NCI-H345 treated with DMSO at 0.1 percent for 48 hours (cell line): ENCODE measurements around the gene PLEKHA7.

Experiments used
- DNase-seq: peaks from one replicate; lab custom pipeline; 2025; ENCODE audit not compliant: unreplicated experiment; lab: John Stamatoyannopoulos, UW

Gene PLEKHA7

DNA sequence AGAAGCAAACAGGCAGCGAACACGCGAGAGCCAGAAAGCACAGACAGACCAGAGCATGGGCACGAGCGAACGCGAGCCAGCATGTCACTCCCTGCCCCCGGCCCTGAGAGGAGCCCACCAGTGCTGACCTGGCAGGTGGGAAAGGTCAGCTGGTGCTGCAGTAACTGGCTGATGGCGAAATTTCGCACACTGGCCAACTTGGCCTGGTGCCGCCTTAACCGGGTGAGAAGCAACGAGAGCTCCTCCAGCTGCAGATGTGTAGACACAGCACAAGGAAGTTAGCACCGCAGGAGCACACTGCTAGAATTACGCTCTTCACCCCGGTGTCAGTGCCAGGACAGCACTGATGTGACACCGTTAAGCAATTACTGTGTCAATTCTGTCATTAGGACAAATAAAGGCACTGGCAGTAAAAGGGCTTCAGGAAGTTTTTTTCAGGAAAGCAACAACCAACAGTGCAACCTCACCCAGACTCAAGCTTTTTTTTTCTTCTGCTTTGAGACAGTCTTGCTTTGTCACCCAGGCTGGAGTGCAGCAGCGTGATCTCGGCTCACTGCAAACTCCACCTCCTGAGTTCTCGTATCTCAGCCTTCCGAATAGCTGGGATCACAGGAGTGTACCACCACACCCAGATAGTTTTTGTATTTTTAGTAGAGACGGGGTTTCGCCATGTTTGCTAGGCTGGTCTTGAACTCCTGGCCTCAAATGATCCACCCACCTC lies 199.0 kb downstream of the PLEKHA7 start:
- no peak for DNase-seq

DNA sequence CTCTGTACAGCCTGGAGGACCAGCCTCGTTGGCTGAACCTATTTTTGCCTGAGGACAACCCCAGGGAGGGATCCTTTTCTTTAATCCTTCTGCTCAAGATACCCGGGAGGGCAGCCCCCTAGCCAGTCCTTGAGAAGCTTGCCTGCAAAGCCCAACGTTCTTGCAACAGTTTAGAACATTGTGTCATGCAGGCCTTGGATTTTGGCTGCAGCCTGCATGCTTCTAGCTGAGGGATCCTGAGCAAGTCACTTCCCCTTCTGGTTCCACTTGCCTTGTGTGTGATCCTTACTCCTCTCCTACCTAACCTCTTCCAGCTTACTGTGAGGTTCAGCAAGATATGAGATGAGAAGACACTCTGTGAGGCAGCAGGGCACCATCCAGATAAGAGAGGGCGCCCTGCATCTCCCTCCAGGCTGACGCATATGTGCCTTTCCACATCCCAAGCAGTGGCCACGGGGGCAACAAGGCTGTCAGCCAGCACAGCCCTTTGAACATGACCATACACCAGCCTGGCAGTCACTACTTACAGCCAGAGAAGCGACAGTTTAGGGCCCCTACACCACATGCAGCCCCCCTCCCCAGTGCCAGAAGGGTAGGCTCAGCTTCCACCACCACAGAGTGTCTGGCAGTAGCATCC lies 199.7 kb downstream of the PLEKHA7 start:
- DNase-seq: no peak

DNA sequence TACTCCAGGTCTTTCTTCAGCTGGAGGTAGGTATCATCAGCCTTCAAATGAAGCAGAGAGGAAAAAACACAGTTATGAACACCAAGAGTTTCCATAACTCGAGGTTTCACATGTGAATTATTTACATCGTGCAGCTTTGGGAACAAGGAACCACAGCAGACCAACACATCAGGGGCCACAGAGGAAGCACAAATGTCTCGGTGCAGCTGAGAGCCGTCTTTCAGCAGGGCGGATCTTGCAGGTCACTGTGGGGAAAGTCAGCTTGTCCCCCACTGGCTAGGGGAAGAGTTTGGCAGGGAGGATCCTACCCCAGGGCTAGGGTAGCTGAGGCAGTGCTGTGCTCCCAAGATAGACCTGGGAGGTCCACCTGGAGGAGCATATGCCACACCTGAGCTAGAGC lies 201.1 kb downstream of the PLEKHA7 start:
- DNase-seq: no peak

DNA sequence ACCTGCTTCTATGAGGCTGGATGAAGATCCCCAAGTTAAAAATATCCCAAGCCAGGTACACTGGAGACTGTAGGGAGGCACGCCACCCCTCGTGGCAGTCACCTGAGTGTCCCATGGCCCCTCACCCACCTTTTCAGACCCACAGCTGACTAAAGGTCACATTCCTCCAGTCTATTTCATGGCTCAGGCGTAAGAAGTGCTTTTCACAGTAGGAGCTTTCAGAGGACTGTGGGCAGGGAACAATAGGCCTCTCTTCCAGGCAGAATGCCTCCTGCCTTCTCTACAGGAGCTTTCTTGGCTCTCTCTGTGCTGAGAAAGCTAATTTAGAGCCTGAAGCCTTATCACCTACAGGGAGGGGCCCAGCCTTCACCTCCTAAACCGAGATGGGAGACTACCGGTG lies 201.9 kb downstream of the PLEKHA7 start:
- DNase-seq: no peak

DNA sequence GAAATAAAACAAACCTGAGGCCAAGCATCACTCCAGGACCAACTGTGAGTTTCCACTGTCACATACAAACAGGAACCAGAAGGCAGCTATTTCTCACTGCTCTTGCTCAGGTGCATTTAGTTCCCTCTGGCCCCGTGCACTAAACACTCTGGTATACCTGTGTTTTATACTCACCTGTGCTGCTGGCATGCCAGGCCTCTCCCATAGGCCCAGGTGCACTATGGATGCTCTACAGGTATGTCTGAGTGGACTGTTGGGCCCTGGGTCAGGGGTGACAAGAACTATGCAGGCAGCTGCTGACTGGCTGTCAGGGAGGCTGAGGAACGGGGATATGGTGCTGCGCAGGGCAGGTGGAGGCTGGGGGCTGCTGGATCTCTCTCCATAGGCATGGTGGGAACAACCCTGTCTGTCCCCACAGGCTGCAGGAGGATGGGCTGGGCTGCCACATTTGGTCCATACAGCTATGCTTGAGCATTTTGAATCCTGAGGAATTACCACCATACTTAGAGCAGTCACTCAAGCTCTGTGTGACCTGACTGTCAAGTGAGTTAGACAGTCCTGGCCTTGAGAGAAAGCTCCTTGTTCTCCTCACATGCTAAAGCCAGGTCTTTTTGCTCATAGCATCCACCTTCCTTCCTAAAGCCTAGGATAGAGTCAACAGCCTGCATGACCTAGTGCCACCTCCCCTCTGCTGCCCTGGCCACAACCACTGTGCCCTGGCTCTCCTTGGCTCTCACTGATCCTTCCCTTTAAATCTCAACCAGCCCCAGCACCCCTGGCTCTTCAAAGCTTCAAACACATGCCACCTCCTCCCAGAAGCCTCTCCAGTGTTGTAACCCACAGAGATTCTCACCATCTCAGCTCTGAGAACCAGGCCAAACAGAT lies 202.8 kb downstream of the PLEKHA7 start:
- no peak for DNase-seq

DNA sequence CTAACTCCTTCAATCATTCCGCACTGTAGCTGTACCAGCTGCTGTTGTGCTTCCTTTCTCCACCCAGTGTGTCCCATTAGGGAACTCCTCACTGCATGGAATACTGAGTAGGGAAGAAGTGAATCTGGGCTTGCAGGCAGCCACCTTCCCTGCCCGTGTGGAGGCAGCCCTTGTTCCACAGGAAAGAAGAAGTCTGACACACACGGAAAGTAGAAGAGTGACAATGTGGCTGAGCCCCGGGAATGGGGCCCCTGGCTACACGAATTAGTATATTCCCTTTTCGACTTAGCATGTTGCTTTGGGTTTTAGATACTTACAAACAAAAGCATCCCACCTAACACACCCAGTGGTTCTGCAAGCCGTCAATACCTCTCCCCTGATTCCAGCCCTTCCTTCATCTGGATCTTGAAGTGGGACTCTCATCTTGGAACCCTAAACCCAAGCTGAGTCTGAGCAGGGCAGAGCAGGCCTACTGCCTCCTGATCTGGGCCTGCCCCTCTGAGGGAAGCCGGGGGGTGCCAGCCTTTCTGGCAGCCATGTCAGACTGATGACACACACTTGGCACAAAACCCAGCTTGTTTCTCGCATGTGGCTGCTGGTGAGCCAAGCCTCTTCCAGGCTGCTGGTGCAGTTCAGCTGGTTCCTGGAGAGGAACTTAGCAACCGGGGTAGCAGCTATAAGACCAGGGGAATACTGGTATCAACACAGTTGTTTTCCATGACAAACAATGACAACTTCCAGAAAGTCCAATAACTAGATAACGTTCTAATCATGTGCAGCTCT lies 204.1 kb downstream of the PLEKHA7 start:
- no peak for DNase-seq

DNA sequence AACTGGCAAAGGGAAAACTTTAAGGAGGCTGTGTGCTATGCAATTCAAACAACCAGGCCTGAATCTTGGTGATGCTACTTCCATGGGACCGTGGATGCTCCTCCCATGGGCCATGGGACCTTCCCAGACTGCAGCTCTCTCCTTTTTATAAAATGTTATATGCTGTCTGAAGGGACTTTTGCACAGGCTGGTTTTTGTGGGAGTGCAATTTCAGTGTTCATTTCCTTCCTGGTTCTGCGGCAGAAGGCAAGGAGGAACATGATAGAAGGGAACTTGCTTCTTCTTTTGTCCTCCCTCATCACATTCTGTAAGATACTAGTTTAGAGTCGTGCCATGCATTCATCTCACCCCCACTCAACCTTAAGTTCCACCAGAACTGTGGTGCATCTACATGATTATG lies 206.9 kb downstream of the PLEKHA7 start:
- no peak for DNase-seq

DNA sequence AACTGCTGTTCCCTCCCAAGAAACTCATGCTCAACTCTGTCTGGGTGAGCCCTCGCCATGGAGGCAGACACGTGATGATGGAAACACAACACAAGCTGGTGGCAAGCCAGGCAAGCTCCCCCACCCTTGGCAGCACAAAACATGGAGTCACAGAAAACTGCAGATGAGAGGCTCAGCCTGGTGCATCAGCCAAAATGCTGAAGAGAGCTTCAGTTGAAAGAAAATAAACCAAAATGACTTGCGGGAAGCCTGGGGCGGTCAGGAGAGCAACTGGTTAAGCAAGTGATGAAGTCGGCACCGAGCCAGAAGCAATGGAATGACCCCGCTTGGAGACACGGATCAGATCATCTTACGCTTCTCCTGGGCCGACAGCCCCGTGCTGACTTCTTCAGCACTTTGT lies 207.4 kb downstream of the PLEKHA7 start:
- no peak for DNase-seq

DNA sequence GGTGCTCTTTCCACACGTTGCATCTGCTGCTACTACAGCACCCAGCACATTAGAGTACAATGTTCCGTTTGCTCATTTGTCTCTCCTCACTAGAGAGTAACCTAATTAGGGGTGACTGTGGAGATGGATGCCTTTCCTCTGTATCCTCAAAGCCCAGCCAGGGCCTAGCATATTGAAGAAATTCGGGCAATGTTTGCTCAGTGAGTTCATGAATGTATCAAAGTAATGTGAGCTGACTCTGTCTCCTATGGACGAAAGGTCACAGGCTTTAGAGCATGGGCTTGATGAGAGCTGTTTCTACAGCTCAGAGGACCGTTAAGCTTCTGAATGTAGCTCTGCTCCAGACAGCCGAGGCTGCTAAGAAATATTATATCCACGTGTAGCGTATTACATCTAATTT lies 208.3 kb downstream of the PLEKHA7 start:
- DNase-seq: no peak

DNA sequence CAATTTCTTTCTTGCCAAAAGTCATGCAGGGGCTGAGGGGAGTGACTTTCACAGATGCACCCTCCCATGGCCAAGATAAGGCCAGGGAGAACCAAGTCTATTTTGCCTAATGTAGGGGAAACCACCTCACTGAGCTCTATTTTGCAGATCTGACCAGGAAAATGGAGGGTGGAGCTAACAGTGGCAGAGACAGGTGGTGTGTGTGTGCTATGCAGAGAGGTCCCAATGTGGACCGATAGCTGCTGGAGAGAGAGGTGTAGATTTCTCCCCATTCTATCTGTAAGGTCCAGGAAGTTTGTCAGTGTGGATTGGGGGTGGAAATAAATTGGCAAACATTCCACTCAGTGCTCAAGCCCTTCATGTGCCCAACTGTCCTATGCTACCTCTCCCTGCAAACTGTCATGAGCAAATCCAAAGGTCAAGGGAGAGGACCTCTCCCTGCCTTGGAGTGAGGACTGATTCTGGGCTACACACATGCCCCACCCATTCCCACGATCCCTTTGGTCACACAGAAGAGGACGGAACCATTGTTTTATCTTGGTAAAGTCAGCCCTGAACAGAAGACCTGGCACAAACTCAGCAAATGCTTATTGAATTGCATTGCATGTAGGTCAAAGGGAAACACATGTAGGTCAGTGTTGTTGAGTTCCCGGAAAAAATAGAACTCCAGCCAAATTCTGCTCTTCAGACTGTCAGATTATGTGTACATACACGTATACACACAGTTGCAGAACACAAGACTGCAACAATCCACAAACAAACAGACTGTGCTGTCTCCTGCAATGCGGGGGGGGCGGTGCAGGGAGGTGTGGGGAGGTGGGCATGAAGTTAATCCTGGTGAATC lies 209.9 kb downstream of the PLEKHA7 start:
- DNase-seq: no peak

DNA sequence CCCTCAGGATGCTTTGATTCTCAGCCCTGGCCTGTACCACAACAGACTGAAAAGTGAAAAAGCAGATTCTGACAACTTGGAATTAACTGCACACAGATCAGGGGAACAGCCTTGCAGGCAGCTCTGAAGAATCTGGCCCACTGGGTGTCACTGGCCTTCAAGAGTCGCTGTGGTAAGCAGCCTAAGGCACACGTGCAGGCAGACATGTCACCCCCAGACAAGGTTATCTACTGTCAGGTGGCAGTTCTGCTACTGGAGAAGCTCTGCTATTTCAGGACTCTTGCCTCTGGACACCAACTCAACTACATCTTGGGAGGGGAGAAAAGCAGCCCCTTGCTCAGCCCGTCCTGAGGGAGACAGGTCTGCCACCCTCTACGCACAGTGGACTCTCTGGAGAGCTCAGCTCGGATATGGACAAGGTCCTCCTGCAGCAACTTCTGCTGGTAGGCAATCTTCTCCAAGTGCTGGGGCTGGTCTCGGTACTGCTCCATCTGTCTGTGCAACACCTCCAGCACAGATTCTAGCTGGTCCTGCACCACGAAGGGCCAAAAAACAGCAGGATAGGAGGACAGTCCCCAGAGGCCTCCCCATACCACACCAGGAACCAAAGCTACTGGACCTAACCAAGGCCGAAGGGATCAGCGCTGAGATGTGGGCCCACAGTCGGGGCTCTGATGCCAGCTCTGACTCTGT lies 212.8 kb downstream of the PLEKHA7 start:
- DNase-seq: no peak

DNA sequence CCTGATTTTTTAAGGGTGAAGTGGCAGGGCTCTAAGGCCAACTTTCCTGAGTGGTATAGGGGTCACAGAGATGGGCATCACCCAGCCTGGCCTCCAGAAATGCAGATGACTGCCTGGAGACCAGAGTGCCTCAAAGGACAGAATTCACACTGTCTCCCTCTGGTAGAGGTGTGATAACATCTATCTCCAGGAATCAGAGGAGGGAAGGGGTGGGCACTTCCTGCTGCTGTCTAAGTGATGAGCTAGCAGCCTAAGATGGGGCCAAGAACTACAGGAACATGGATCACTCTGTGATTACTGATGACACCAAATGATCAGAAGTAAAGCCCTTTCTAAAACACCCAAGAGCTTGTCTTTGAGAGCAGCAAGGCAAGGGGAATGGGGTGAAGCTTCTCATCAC lies 213.8 kb downstream of the PLEKHA7 start:
- DNase-seq: no peak

DNA sequence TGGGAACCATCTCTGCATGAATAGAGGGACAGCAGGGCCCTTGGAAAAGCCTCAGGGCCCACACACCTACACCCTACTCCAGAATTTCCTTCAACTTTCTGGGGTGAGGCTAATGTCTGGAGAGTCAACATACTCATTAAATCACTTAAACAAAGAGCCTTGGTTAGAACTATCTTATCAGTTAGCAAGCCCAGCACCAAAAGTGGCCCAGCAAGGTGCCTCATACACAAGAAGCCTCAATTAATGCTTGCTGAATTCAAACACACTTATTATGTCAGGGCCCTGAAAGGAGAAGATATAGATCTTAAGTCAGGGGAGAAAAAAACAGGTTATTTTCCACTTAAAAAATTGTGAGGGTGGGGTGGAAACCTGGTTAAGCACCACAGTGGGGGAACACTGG lies 214.3 kb downstream of the PLEKHA7 start:
- DNase-seq: no peak

DNA sequence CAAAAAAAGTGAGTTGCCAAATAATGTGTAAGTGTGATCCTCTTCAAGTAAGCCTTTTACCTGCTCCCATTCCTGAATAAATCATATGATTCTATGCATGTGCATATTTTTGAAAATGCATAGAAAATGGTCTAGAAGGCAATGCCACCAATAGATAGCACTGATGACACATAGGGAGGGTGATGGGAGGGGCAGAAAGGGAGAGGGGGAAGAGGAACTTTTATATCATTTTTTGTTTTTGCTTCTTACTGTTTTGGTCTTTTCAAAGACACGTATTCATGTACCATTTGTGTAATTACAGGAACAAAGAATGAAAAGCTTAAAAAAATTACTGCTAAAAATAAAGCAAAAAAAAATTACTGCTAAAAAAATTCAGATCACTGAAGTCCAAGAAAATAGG lies 215.0 kb downstream of the PLEKHA7 start:
- no peak for DNase-seq

DNA sequence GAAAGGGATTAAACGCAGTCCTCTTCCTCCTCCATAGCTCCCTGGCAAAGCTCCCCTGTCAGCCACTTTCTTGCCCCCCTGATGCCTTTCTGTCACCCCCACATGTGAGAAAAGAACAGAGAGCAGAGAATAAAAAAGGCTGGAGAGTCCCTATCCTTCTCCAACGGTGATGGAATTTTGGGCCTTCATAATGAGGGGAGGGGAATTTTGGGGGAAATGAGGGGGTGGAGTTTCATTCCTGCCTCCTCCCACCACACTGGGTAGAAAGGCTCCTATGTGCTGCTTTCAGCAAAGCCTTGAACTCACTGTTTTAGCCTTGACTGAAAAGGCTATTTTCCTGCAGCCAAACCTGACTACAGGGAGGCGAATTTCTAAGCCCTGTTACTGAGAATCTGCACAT lies 216.4 kb downstream of the PLEKHA7 start:
- DNase-seq: no peak

DNA sequence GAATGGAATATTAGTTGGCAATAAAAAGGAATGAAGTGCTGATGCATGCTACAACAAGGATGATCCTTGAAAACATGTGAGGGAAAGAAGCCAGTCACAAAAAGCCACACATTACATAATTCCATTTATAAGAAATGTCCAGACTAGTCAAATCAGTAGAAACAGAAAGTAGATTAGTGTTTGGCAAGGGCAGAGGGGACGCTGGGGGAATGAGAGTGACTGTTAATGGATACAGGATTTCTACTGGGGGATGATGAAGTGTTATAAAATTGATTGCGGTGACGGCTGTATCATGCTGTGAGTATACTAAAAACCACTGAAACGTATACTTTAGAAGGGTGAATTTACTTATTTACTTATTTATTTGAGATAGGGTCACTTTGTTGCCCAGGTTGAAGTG lies 217.9 kb downstream of the PLEKHA7 start:
- no peak for DNase-seq

DNA sequence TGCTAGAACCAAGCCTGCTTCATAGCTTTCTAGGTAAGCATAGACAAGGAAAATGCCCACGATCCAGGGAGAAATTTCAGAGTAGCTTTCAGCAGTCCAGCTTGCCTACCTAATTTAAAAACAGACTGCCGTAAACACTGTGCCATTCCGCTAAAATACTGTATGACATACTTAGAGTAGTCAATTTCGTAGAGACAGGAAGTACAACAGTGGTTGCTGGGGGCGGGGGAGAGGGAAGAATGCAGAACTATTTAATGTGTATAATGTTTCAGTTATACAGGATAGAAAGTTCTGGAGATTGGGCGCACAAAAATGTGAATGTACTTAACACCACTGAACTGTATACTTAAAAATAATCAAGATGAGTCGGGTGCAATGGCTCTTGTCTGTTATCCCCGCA lies 219.1 kb downstream of the PLEKHA7 start:
- no peak for DNase-seq

DNA sequence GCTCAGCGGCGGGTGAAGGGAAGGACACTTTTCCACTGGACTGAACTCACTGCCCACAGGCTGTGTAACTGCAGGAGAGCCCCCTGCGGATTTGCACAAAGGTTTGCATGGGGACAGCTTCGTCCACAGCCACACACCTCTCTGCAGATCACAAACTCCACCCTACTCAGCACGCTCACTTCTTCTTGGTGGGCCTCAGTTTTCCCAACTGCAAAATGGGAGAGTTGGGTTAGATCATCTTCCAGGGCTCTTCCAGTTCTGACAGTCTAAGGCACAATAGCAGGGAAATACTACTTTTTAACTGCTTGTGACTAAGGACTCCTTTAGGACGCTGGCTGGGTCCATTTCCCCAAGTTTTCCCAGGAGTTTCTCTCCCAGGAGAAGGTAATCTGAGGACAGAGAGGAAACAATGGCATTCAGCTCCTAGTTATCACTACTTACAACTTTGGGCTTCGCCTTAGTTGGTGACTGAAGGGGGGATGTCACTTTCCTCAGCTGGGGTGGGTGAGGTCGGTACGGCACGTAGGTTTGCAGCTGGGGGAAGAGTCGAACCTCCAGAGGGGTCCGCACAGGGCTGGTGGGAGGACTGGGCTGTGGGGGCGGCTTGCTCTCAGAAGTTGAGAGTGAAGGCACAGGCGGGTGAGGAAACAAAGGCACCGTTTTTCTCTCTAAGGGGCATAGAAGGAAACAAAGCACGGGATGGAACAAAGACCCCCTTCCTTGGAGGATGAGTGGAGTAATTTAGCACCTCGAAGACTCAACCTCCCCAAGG lies 220.0 kb downstream of the PLEKHA7 start:
- DNase-seq: no peak

DNA sequence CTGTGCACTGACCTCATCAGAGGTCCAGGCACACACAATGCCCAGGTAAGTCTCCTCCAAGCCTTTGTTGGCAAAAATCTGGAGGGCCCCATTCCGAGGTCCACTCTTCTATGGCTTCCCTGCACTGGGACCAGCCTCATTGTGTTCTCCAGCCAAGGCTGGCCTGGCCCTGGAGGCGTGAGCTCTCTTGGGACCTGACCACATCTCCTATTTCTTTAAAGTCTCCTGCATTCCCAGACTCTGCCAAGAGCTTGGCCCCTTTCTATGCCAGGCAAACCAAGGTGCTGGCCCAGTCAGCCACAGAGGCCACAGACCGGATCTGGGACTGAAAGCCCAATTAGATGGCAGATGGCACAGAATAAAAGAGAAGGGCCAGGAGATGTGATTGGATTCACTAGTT lies 220.7 kb downstream of the PLEKHA7 start:
- no peak for DNase-seq
